Bronchial epithelial cell (primary cell): ENCODE results near the gene SEL1L2. TPM values are rescaled to one million over a fixed set of nuclear protein-coding genes. Genes with fewer than 3 reads are reported as not detected.

Experiments used
- DNase-seq: peaks from one replicate; pipeline ENCODE4 v3.0.0-alpha.2; 2010; ENCODE audit warnings: low read depth
- FAIRE-seq: peaks from 2 replicates; lab custom pipeline; 2011; peaks lifted over from hg19 to GRCh38; lab: Jason Lieb, UNC
- H3K27me3 ChIP-seq: 2 replicates; pipeline ENCODE4 v1.5.1; 2011; ENCODE audit warnings: low read length; ENCODE audit not compliant: control insufficient read depth, insufficient read depth
- H3K36me3 ChIP-seq: 2 replicates; pipeline ENCODE4 v1.5.1; 2011; ENCODE audit warnings: low read length; ENCODE audit not compliant: control insufficient read depth, insufficient read depth
- H3K4me3 ChIP-seq: 2 replicates; pipeline ENCODE4 v1.5.1; 2011; ENCODE audit warnings: mild to moderate bottlenecking, low read depth, low read length, control low read depth
- CTCF ChIP-seq: IDR thresholded peaks from 2 replicates; pipeline ENCODE4 v1.5.1; 2011; ENCODE audit warnings: mild to moderate bottlenecking, moderate library complexity, low read length, control low read depth, inconsistent platforms; ENCODE audit not compliant: insufficient read depth, severe bottlenecking
- total RNA-seq: library from RNA; depleted of rRNA; stranded (reverse); fragments of >200 nt; gene quantifications from 2 replicates; pipeline ENCODE4 v1.2.1, GENCODE V29; 2014

The SEL1L2 gene
- total RNA-seq, 1 donor from 2014 or later = not detected

GRCh38 chr20:13928901-13929300 lies 61.5 kb downstream of the SEL1L2 start:
- no peak for TF ChIP-seq CTCF
- Histone ChIP-seq H3K27me3 (no peaks in the 10 kb centered on the region), H3K4me3 (no peak overlapping the region), H3K36me3 (no peaks in the 10 kb centered on the region)
- DNase-seq = no peak
- FAIRE-seq = no peak

GRCh38 chr20:13927171-13927570 lies 63.2 kb downstream of the SEL1L2 start:
- FAIRE-seq (no peak), DNase-seq (no peak)
- H3K27me3 ChIP-seq = no peaks in the 10 kb centered on the region
- no peak for TF ChIP-seq CTCF
- H3K36me3 ChIP-seq = no peaks in the 10 kb centered on the region
- no peak overlapping the region for H3K4me3 ChIP-seq

GRCh38 chr20:13922241-13922640 lies 68.2 kb downstream of the SEL1L2 start:
- TF ChIP-seq CTCF = no peak
- Histone ChIP-seq H3K36me3 (no peaks in the 10 kb centered on the region), H3K4me3 (no peak overlapping the region), H3K27me3 (no peaks in the 10 kb centered on the region)
- no peak for FAIRE-seq
- DNase-seq = no peak

- H3K27me3 ChIP-seq = no peaks in the 10 kb centered on the region
- FAIRE-seq (no peak), DNase-seq (no peak)
- no peak overlapping the region for H3K4me3 ChIP-seq
- no peak for TF ChIP-seq CTCF
- H3K36me3 ChIP-seq = no peaks in the 10 kb centered on the region
Observed at GRCh38 chr20:13915284-13915683, 75.1 kb downstream of the SEL1L2 start.

- no peak for FAIRE-seq
- no peak for TF ChIP-seq CTCF
- no peak for DNase-seq
- H3K36me3 ChIP-seq = no peaks in the 10 kb centered on the region
- no peak overlapping the region for H3K4me3 ChIP-seq
- H3K27me3 ChIP-seq = no peaks in the 10 kb centered on the region
Observed at GRCh38 chr20:13913572-13913971, 76.8 kb downstream of the SEL1L2 start.

GRCh38 chr20:13913131-13913530 lies 77.3 kb downstream of the SEL1L2 start:
- Histone ChIP-seq H3K36me3 (no peaks in the 10 kb centered on the region), H3K27me3 (no peaks in the 10 kb centered on the region), H3K4me3 (no peak overlapping the region)
- DNase-seq (no peak), FAIRE-seq (no peak)
- TF ChIP-seq CTCF = no peak
